Measurements from ENCODE around the gene CTNNA3. TPM values are rescaled to one million over a fixed set of nuclear protein-coding genes. Genes with fewer than 3 reads are reported as not detected.

The CTNNA3 gene
- total RNA-seq, 1 experiment from 2014 or later, result not detected

- DNase-seq (ENCODE audit: low read depth), result no peak
Observed at GRCh38 chr10:66218981-66219587, 1476.9 kb downstream of the CTNNA3 start.

GRCh38 chr10:66218289-66218688 lies 1477.7 kb downstream of the CTNNA3 start:
- no peak for DNase-seq (ENCODE audit: low read depth)

- DNase-seq (ENCODE audit: low read depth), result no peak
Observed at GRCh38 chr10:66215920-66216319, 1480.1 kb downstream of the CTNNA3 start.

- no peak for DNase-seq (ENCODE audit: low read depth)
Observed at GRCh38 chr10:66214721-66215404, 1481.1 kb downstream of the CTNNA3 start.

- DNase-seq (ENCODE audit: low read depth), result no peak
Observed at GRCh38 chr10:66209025-66209424, 1487.0 kb downstream of the CTNNA3 start.

GRCh38 chr10:66204838-66205237 lies 1491.2 kb downstream of the CTNNA3 start:
- no peak for DNase-seq (ENCODE audit: low read depth)

- DNase-seq (ENCODE audit: low read depth), result no peak
Observed at GRCh38 chr10:66202101-66202500, 1493.9 kb downstream of the CTNNA3 start.

GRCh38 chr10:66192162-66192831 lies 1503.7 kb downstream of the CTNNA3 start:
- no peak for DNase-seq (ENCODE audit: low read depth)

GRCh38 chr10:66190413-66190812 lies 1505.6 kb downstream of the CTNNA3 start:
- no peak for DNase-seq (ENCODE audit: low read depth)

- DNase-seq (ENCODE audit: low read depth), result no peak
Observed at GRCh38 chr10:66189271-66189670, 1506.7 kb downstream of the CTNNA3 start.

GRCh38 chr10:66187053-66187733 lies 1508.8 kb downstream of the CTNNA3 start:
- no peak for DNase-seq (ENCODE audit: low read depth)

- no peak for DNase-seq (ENCODE audit: low read depth)
Observed at GRCh38 chr10:66183028-66183427, 1513.0 kb downstream of the CTNNA3 start.

GRCh38 chr10:66180581-66181318 lies 1515.2 kb downstream of the CTNNA3 start:
- peak; percentile 8 for DNase-seq (ENCODE audit: low read depth)

GRCh38 chr10:66180021-66180420 lies 1516.0 kb downstream of the CTNNA3 start:
- no peak for DNase-seq (ENCODE audit: low read depth)

- DNase-seq (ENCODE audit: low read depth), result no peak
Observed at GRCh38 chr10:66176772-66177171, 1519.2 kb downstream of the CTNNA3 start.

- DNase-seq (ENCODE audit: low read depth), result no peak
Observed at GRCh38 chr10:66167816-66168215, 1528.2 kb downstream of the CTNNA3 start.

GRCh38 chr10:66162560-66163143 lies 1533.3 kb downstream of the CTNNA3 start:
- DNase-seq (ENCODE audit: low read depth), result no peak

- DNase-seq (ENCODE audit: low read depth), result no peak
Observed at GRCh38 chr10:66151346-66151745, 1544.6 kb downstream of the CTNNA3 start.

GRCh38 chr10:66148312-66148711 lies 1547.7 kb downstream of the CTNNA3 start:
- no peak for DNase-seq (ENCODE audit: low read depth)

GRCh38 chr10:66144016-66144415 lies 1552.0 kb downstream of the CTNNA3 start:
- DNase-seq (ENCODE audit: low read depth), result no peak

GRCh38 chr10:66102756-66103155 lies 1593.2 kb downstream of the CTNNA3 start:
- DNase-seq (ENCODE audit: low read depth), result no peak
